H1 (cell line): ENCODE measurements around the gene MECP2. TPM values are rescaled to one million over a fixed set of nuclear protein-coding genes. Genes with fewer than 3 reads are reported as not detected.

Experiments
- CTCF ChIA-PET: fragments of 300-600 bp; sonication (Branson Sonifier 250); formaldehyde crosslinking; loops from one replicate; lab custom pipeline; 2021; ENCODE audit not compliant: partially characterized antibody; lab: Charles Lee
- POLR2A ChIA-PET: fragments of 300-600 bp; sonication (Branson Sonifier 250); formaldehyde crosslinking; loops from one replicate; lab custom pipeline; 2021; ENCODE audit warnings: inconsistent platforms; ENCODE audit not compliant: partially characterized antibody; lab: Charles Lee
- DNase-seq, 2 experiments: peaks; one replicate each; pipeline versions ENCODE4 v3.0.0 to v3.0.0-alpha.2; 2010 to 2022; ENCODE audit warnings: low spot score in 2 of 2, low read depth in 1 of 2, mixed read lengths in 1 of 2
- FAIRE-seq: peaks from 2 replicates; lab custom pipeline; 2011; peaks lifted over from hg19 to GRCh38; lab: Jason Lieb, UNC
- H2AFZ ChIP-seq: 2 replicates; pipeline ENCODE4 v1.8.1; 2012; ENCODE audit warnings: low read length, inconsistent platforms
- H2AK5ac ChIP-seq: 2 replicates; pipeline ENCODE4 v1.6.1; 2013; ENCODE audit warnings: low read depth, low read length
- H2BK120ac ChIP-seq: replicated peaks from 2 replicates; pipeline ENCODE3; 2013; ENCODE audit warnings: low read depth, low read length, inconsistent platforms
- H2BK12ac ChIP-seq: 2 replicates; pipeline ENCODE4 v1.6.1; 2013; ENCODE audit warnings: low read depth, low read length
- H2BK15ac ChIP-seq: 2 replicates; pipeline ENCODE4 v1.6.1; 2013; ENCODE audit warnings: low read length
- H2BK20ac ChIP-seq: 2 replicates; pipeline ENCODE4 v1.6.1; 2013; ENCODE audit warnings: low read length
- H2BK5ac ChIP-seq: 2 replicates; pipeline ENCODE4 v1.6.1; 2013; ENCODE audit warnings: low read depth, low read length
- H3K14ac ChIP-seq: 2 replicates; pipeline ENCODE4 v1.6.1; 2013; ENCODE audit warnings: inconsistent platforms; ENCODE audit not compliant: insufficient read length
- H3K18ac ChIP-seq: 2 replicates; pipeline ENCODE4 v1.6.1; 2013; ENCODE audit warnings: low read length; ENCODE audit errors: extremely low read depth
- H3K23ac ChIP-seq: 2 replicates; pipeline ENCODE4 v1.6.1; 2013; ENCODE audit warnings: inconsistent platforms; ENCODE audit not compliant: insufficient read length
- H3K23me2 ChIP-seq: 2 replicates; pipeline ENCODE4 v1.6.1; 2013; ENCODE audit warnings: low read depth, low read length
- H3K27ac ChIP-seq: 2 replicates; pipeline ENCODE4 v1.6.1; 2011; ENCODE audit warnings: low read depth, low read length, inconsistent platforms
- H3K27me3 ChIP-seq, 4 experiments: replicated peaks in 1 of 4; 1 replicate in 1 of 4; 2 replicates in 3 of 4; pipeline versions ENCODE4 v1.6.1 to v1.8.1; 2011 to 2013; ENCODE audit warnings: low read length in 3 of 4, mild to moderate bottlenecking in 3 of 4, inconsistent platforms in 2 of 4, mixed read lengths in 2 of 4, moderate library complexity in 1 of 4; ENCODE audit not compliant: control insufficient read depth in 3 of 4, insufficient read depth in 3 of 4; ENCODE audit errors: extremely low read depth in 1 of 4
- H3K36me3 ChIP-seq, 4 experiments: 2 replicates each; pipeline versions ENCODE4 v1.6.1 to v1.8.1; 2011 to 2013; ENCODE audit warnings: mild to moderate bottlenecking in 4 of 4, low read length in 3 of 4, moderate library complexity in 2 of 4, control low read depth in 1 of 4, inconsistent platforms in 1 of 4; ENCODE audit not compliant: insufficient read depth in 4 of 4, control insufficient read depth in 2 of 4
- H3K4ac ChIP-seq: replicated peaks from 2 replicates; pipeline ENCODE3; 2013; ENCODE audit warnings: low read length, low read depth, mixed read lengths, inconsistent platforms; ENCODE audit not compliant: insufficient read length
- H3K4me1 ChIP-seq, 4 experiments: replicated peaks in 1 of 4; 1 replicate in 1 of 4; 2 replicates in 3 of 4; pipeline versions ENCODE4 v1.6.1 to v1.8.1; 2011 to 2013; ENCODE audit warnings: low read length in 3 of 4, inconsistent platforms in 2 of 4, mixed read lengths in 1 of 4; ENCODE audit not compliant: insufficient read depth in 4 of 4, control insufficient read depth in 3 of 4
- H3K4me2 ChIP-seq, 2 experiments: 2 replicates each; pipeline versions ENCODE4 v1.6.1 to v1.8.1; 2011 to 2013; ENCODE audit warnings: low read depth in 2 of 2, low read length in 2 of 2, control low read depth in 1 of 2, inconsistent platforms in 1 of 2, mild to moderate bottlenecking in 1 of 2; ENCODE audit not compliant: insufficient read depth in 1 of 2
- H3K4me3 ChIP-seq, 4 experiments: fragments of 200-600, 300-600 bp in 1 of 4; sonication (generic), shearing (Covaris generic), sonication (Bioruptor Twin) in 1 of 4; 2 replicates each; pipeline versions ENCODE4 v1.5.1 to v1.8.1; 2011 to 2016; ENCODE audit warnings: low read length in 4 of 4, low read depth in 3 of 4, control low read depth in 2 of 4, inconsistent platforms in 2 of 4, mild to moderate bottlenecking in 2 of 4, mixed read lengths in 1 of 4, moderate library complexity in 1 of 4; ENCODE audit not compliant: insufficient read depth in 2 of 4; ENCODE audit errors: extremely low read depth in 1 of 4
- H3K56ac ChIP-seq: replicated peaks from 2 replicates; pipeline ENCODE3; 2013; ENCODE audit warnings: low read depth, mild to moderate bottlenecking, mixed read lengths, low read length, inconsistent platforms; ENCODE audit not compliant: insufficient read length
- H3K79me1 ChIP-seq: 2 replicates; pipeline ENCODE4 v1.6.1; 2013; ENCODE audit warnings: low read depth, low read length, control low read depth
- H3K79me2 ChIP-seq, 2 experiments: 2 replicates each; pipeline versions ENCODE4 v1.6.1 to v1.8.1; 2012 to 2013; ENCODE audit warnings: low read length in 2 of 2, mild to moderate bottlenecking in 2 of 2, inconsistent platforms in 1 of 2; ENCODE audit not compliant: insufficient read depth in 2 of 2, control insufficient read depth in 1 of 2
- H3K9ac ChIP-seq, 4 experiments: replicated peaks in 1 of 4; 1 replicate in 1 of 4; 2 replicates in 3 of 4; pipeline versions ENCODE4 v1.6.1 to v1.8.1; 2011 to 2013; ENCODE audit warnings: low read depth in 3 of 4, low read length in 3 of 4, control low read depth in 2 of 4, mild to moderate bottlenecking in 2 of 4, moderate library complexity in 2 of 4, inconsistent platforms in 1 of 4; ENCODE audit errors: extremely low read depth in 1 of 4
- H3K9me3 ChIP-seq, 2 experiments: 2 replicates each; pipeline versions ENCODE4 v1.6.1 to v1.8.1; 2012 to 2013; ENCODE audit warnings: mild to moderate bottlenecking in 2 of 2, moderate library complexity in 2 of 2, control low read depth in 1 of 2, inconsistent platforms in 1 of 2, low read depth in 1 of 2, low read length in 1 of 2, mixed read lengths in 1 of 2; ENCODE audit not compliant: insufficient read depth in 2 of 2
- H4K20me1 ChIP-seq, 2 experiments: replicated peaks in 1 of 2; 2 replicates each; pipeline versions ENCODE3 to v1.8.1; 2011 to 2013; ENCODE audit warnings: inconsistent platforms in 2 of 2, low read length in 2 of 2, mild to moderate bottlenecking in 1 of 2; ENCODE audit not compliant: insufficient read depth in 2 of 2, control insufficient read depth in 1 of 2
- H4K5ac ChIP-seq: 2 replicates; pipeline ENCODE4 v1.6.1; 2013; ENCODE audit warnings: low read length, low read depth, mixed read lengths, inconsistent platforms; ENCODE audit not compliant: insufficient read length
- H4K8ac ChIP-seq: 2 replicates; pipeline ENCODE4 v1.8.0; 2013; ENCODE audit warnings: mild to moderate bottlenecking, moderate library complexity, low read length, inconsistent platforms; ENCODE audit not compliant: insufficient read depth; ENCODE audit errors: extremely low read depth
- H4K91ac ChIP-seq: replicated peaks from 2 replicates; pipeline ENCODE3; 2013; ENCODE audit warnings: low read length, mixed read lengths, inconsistent platforms; ENCODE audit not compliant: insufficient read length
- TEAD4 ChIP-seq: IDR thresholded peaks from 2 replicates; pipeline ENCODE4 v1.6.1; 2012; ENCODE audit warnings: low read depth, low read length, inconsistent platforms, mixed read lengths
- ZNF274 ChIP-seq: IDR thresholded peaks from 2 replicates; pipeline ENCODE4 v1.7.0; 2012; ENCODE audit warnings: low read length, borderline replicate concordance; ENCODE audit errors: extremely low read depth
- WGBS, 2 experiments: shearing (Covaris generic) in 1 of 2; methylation state at CpG; one replicate each; pipeline versions ENCODE4 v1.1.6 to v1.1.7; 2013 to 2015; ENCODE audit warnings: low lambda C conversion rate in 2 of 2, mixed read lengths in 2 of 2, inconsistent platforms in 1 of 2, low coverage in 1 of 2, missing lambda C conversion rate in 1 of 2; ENCODE audit not compliant: insufficient replicate concordance in 2 of 2, insufficient coverage in 1 of 2, insufficient read length in 1 of 2; ENCODE audit errors: extremely low coverage in 1 of 2, missing lambda C conversion rate in 1 of 2; 5-methylcytosine and 5-hydroxymethylcytosine counted together
- polyA plus RNA-seq, 7 experiments: library from polyadenylated mRNA; depleted of rRNA in 3 of 7; stranded (reverse) in 5 of 7; unstranded in 2 of 7; fragments of >200 nt in 5 of 7; fragments of 200-250 nt in 2 of 7; gene quantifications; 1 replicate in 5 of 7; 2 replicates in 1 of 7; 4 replicates in 1 of 7; pipeline versions ENCODE4 v1.2.1 to v1.2.3, GENCODE V29; 2011 to 2013; ENCODE audit warnings: missing spikeins in 2 of 7, mixed read lengths in 2 of 7
- total RNA-seq: library from RNA; stranded (reverse); fragmentation: NEBNext Ultra II Directional; extraction: Animal tissue kit (Norgen Biotek cat#: 25700); gene quantifications from 2 replicates; pipeline ENCODE4 v1.2.1, GENCODE V29; 2021

Gene MECP2
- total and polyA plus RNA-seq, 2 of the 8 experiments (the other 6 are each of a cell fraction or from before 2014, with no cell fraction given) = 5.0 to 32.4 TPM

GRCh38 chrX:153981231-153981630, 116.3 kb downstream of the MECP2 start:
- TF ChIP-seq ZNF274 = no peak
- no peak for TF ChIP-seq TEAD4
- DNase-seq (no peak), FAIRE-seq (no peak)
- ChIA-PET CTCF (interaction anchor here (0.9 to 1.6 kb wide), 3 partner anchors 29 to 37 kb away, joined by 3 read pairs; no protein-coding TSS in a partner anchor), POLR2A (interaction anchor here (0.9 to 3.2 kb wide), 3 partner anchors 10 to 786 kb away, joined by 3 to 10 read pairs (median 5); partner anchors contain the start of gene HCFC1)
- H4K91ac ChIP-seq = no peak overlapping the region
- H3K14ac ChIP-seq = no peak overlapping the region
- H3K4me1 ChIP-seq = peaks cover 0 to 4% (median 0%) of the 10 kb centered on the region in 4 experiments; a peak in 1 of 7 replicates
- H2AK5ac ChIP-seq = no peak overlapping the region
- H3K27me3 ChIP-seq = no peaks in the 10 kb centered on the region
- H2BK120ac ChIP-seq = no peak overlapping the region
- 81% methylated on average over 5 of the region's 7 CpGs; no CpG with 5 or more reads in 1 of the 2 experiments for WGBS, 2 experiments
- no peaks in the 10 kb centered on the region for H3K23me2 ChIP-seq
- H3K56ac ChIP-seq = no peak overlapping the region
- no peak overlapping the region for H3K27ac ChIP-seq
- no peak overlapping the region for H2BK5ac ChIP-seq
- no peaks in the 10 kb centered on the region for H3K79me1 ChIP-seq
- H4K5ac ChIP-seq = no peak overlapping the region
- no peaks in the 10 kb centered on the region for H3K36me3 ChIP-seq
- no peak overlapping the region for H4K8ac ChIP-seq
- H2BK15ac ChIP-seq = no peak overlapping the region
- H3K9ac ChIP-seq = no peak overlapping the region
- H3K4me2 ChIP-seq = no peak overlapping the region
- H3K9me3 ChIP-seq = no peaks in the 10 kb centered on the region
- no peak overlapping the region for H2BK20ac ChIP-seq
- H3K4ac ChIP-seq = no peak overlapping the region
- H3K23ac ChIP-seq = no peak overlapping the region
- H2AFZ ChIP-seq = no peak overlapping the region
- no peak overlapping the region for H3K4me3 ChIP-seq
- H4K20me1 ChIP-seq = no peaks in the 10 kb centered on the region
- no peaks in the 10 kb centered on the region for H3K79me2 ChIP-seq
- H3K18ac ChIP-seq = no peak overlapping the region
- H2BK12ac ChIP-seq = no peak overlapping the region
